Measurements from ENCODE around the gene FAM131C.

The FAM131C gene

GRCh38 chr1:16081636-16082035, 8.2 kb upstream of the FAM131C start:
- DNase-seq (ENCODE audit: extremely low read depth, low read depth): no peak
- TF ChIP-seq CTCF (IDR thresholded peaks at IDR 0.05; ENCODE audit: low read depth, low read length): no peak

GRCh38 chr1:16080422-16081150, 7.1 kb upstream of the FAM131C start:
- TF ChIP-seq CTCF (IDR thresholded peaks at IDR 0.05; ENCODE audit: low read depth, low read length): no peak
- no peak for DNase-seq (ENCODE audit: extremely low read depth, low read depth)

GRCh38 chr1:16078925-16079656, 5.6 kb upstream of the FAM131C start:
- peak; percentile 93 for TF ChIP-seq CTCF (IDR thresholded peaks at IDR 0.05; ENCODE audit: low read depth, low read length)
- DNase-seq (ENCODE audit: extremely low read depth, low read depth): no peak

- TF ChIP-seq CTCF (IDR thresholded peaks at IDR 0.05; ENCODE audit: low read depth, low read length): no peak
- no peak for DNase-seq (ENCODE audit: extremely low read depth, low read depth)
These were observed 4.2 kb upstream of the FAM131C start for GRCh38 chr1:16077406-16078245.

GRCh38 chr1:16076865-16077238, 3.4 kb upstream of the FAM131C start:
- TF ChIP-seq CTCF (IDR thresholded peaks at IDR 0.05; ENCODE audit: low read depth, low read length): no peak
- peak; percentile 72 for DNase-seq (ENCODE audit: extremely low read depth, low read depth)

- no peak for TF ChIP-seq CTCF (IDR thresholded peaks at IDR 0.05; ENCODE audit: low read depth, low read length)
- peak; percentile 79 for DNase-seq (ENCODE audit: extremely low read depth, low read depth)
These were observed 2.8 kb upstream of the FAM131C start for GRCh38 chr1:16076031-16076864.

Data from AG09319 (cell line).